Middle frontal gyrus (tissue), 1 donor: ENCODE measurements around the gene DYRK1B.
A peak's percentile ranks its signal among the peaks of the same experiment; 100 is the strongest.
"Not testable (repeated sequence)": the region's sequence is repeated elsewhere in the genome, so short reads cannot be mapped to it uniquely, and the experiment has no call there.

Experiments used
- DNase-seq: peaks from one replicate; pipeline ENCODE4 v3.0.0-alpha.2; 2015; ENCODE audit warnings: low spot score; ENCODE audit errors: extremely low spot score

DYRK1B gene

GRCh38 chr19:39811064-39811463 lies 22.9 kb downstream of the DYRK1B start:
- DNase-seq: no peak

GRCh38 chr19:39810424-39810823 lies 23.5 kb downstream of the DYRK1B start:
- no peak for DNase-seq

- no peak for DNase-seq
These were observed 24.6 kb downstream of the DYRK1B start for GRCh38 chr19:39809368-39809767.

DNA sequence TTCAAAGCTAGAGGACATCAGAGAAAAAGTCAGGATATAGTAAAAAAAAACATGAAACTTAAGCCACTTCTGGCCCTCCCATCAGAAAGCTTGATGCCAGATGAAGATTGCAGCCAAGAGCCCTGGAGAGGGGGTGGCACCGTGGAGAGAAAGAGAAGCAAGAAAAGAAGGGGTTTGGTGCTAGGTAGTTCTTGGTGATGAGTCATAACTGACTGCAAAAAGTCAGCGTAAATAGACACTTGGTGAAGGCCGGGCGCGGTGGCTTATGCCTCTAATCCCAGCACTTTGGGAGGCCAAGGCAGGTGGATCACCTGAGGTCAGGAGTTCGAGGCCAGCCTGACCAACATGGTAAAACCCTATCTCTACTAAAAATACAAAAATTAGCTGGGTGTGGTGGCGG lies 25.3 kb downstream of the DYRK1B start:
- DNase-seq: not testable (repeated sequence)

DNA sequence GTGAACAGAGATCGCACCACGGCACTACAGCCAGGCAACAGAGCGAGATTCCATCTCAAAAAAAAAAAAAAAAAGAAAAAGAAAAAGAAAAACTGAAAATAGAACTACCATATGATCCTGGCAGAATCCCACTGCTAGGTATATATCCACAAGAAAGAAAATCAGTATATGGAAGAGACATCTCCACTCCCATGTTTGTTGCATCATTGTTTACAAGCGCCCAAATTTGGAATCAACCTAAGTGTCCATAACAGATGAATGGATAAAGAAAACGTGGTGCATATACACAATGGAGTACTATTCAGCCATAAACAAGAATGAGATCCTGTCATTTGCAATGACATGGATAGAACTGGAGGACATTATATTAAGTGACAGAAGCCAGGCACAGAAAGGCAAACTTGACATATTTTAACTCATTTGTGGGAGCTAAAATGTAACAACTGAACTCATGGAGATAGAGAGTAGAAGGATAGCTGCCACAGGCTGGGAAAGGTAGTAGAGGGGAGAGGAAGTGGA lies 26.1 kb downstream of the DYRK1B start:
- DNase-seq: no peak

- no peak for DNase-seq
These were observed 28.9 kb downstream of the DYRK1B start for GRCh38 chr19:39805104-39805503.

- DNase-seq: no peak
These were observed 31.0 kb downstream of the DYRK1B start for GRCh38 chr19:39802958-39803357.

DNA sequence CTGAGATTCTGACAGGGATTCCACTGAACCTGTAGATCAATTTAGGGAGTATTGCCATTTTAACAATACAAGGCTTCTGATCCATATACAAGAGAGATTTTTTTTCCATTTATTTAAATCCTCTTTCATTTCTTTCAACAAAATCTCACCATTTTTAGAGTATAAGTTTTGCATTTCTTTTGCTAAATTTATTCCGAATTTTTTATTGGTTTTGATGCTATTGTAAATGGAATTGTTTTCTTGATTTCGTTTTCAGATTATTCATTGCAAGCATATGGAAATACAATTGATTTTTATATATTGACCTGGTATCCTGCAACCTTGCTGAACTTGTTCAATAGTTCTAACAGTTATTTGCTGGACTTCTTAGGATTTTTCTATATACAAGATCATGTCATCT lies 36.9 kb downstream of the DYRK1B start:
- no peak for DNase-seq

DNA sequence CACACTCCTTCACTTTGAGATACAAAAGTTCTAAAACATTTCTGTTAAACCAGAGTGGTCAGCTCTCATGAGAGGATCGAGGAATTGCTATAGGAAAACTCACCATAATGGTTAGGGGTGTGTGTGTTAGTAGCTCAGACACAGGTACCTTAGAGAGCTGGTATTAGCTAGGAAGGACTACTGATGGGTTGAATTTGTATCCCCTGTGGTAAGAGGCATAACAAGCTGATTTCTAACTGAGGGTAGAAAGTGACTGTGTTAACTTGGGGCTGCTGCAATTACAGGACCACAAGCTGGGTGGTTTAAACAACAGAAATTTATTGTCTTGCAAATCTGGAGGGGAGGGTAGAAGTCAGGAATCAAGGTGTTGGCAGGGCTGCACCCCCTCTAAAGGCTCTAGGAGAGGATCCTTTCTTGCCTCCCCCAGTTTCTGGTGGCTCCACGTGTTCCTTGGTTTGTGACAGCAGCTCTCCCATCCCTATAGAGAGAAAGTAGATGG lies 37.9 kb downstream of the DYRK1B start:
- DNase-seq: no peak

- DNase-seq: no peak
These were observed 39.0 kb downstream of the DYRK1B start for GRCh38 chr19:39795001-39795400.

- peak; percentile 28 for DNase-seq
These were observed 40.9 kb downstream of the DYRK1B start for GRCh38 chr19:39792999-39793546.

GRCh38 chr19:39788244-39788643 lies 45.7 kb downstream of the DYRK1B start:
- no peak for DNase-seq

DNA sequence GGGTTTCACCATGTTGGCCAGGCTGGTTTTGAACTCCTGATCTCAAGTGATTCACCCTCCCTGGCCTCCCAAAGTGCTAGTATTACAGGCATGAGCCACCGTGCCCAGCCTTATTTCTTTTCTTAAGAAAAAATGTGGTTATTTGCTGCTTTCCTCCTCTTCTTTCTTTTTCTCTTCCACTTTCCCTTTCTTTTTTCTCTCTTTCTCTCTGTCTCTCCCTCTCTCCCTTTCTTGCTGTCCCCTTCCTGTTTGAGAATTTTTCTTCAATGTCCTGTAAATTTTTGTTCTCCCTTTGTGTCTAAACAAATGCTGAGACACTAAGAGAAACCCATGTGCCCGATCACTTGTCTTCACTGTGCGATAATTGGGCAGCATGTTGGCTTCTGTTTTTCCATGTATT lies 53.1 kb downstream of the DYRK1B start:
- DNase-seq: no peak

- DNase-seq: no peak
These were observed 55.2 kb downstream of the DYRK1B start, which contains the start of gene LEUTX for GRCh38 chr19:39778763-39779162. Gene LEUTX (plus strand): TSS chr19:39778854. CDS start chr19:39778921, 67 bp downstream.
